ENCODE data around the gene IFNAR1.
"Not testable (repeated sequence)": the region's sequence is repeated elsewhere in the genome, so short reads cannot be mapped to it uniquely, and the experiment has no call there.

The IFNAR1 gene

DNA sequence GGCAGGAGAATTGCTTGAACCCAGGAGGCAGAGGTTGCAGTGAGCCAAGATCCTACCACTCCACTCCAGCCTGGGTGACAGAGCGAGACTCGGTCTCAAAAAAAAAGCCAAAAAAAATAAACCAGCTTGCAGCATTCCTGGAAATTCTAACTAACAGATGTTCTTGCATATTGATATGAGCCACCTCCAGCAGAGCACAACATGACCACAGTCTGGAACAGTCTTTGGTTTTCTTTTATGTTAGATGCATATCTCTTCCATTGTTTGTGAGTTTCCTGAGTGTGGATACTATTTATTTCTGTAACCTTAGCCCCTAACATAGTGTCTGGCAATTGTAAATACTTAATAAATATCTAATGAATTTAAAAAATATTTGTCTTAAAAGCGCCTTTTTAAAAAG is 23.9 kb downstream of the IFNAR1 start:
- DNase-seq (ENCODE audit: low read depth), result no peak

DNA sequence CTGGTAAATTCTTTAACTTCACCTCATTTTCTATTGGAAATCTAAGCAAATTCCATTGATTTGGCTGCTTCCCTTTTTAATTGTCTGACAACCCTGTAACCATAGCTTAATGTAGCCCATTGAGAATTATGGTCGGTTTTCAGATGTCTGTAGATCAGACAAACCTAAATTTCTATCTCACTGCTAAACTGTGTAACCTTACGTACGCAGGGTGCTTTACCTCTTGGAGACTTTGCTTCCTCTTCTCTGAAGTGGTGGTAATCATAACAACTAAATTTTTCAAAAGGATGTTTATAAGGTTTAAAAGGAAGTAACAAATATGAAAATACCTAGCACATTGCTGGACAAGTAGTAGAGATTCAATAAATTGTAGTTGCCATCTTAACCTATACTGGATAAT is 25.9 kb downstream of the IFNAR1 start:
- DNase-seq (ENCODE audit: low read depth), result no peak

DNA sequence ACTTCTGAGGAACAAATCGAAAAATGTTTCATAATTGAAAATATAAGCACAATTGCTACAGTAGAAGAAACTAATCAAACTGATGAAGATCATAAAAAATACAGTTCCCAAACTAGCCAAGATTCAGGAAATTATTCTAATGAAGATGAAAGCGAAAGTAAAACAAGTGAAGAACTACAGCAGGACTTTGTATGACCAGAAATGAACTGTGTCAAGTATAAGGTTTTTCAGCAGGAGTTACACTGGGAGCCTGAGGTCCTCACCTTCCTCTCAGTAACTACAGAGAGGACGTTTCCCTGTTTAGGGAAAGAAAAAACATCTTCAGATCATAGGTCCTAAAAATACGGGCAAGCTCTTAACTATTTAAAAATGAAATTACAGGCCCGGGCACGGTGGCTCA is 30.6 kb downstream of the IFNAR1 start:
- DNase-seq (ENCODE audit: low read depth), result no peak

DNA sequence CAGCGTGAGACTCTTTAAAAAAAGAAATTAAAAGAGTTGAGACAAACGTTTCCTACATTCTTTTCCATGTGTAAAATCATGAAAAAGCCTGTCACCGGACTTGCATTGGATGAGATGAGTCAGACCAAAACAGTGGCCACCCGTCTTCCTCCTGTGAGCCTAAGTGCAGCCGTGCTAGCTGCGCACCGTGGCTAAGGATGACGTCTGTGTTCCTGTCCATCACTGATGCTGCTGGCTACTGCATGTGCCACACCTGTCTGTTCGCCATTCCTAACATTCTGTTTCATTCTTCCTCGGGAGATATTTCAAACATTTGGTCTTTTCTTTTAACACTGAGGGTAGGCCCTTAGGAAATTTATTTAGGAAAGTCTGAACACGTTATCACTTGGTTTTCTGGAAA is 31.2 kb downstream of the IFNAR1 start:
- no peak for DNase-seq (ENCODE audit: low read depth)

DNA sequence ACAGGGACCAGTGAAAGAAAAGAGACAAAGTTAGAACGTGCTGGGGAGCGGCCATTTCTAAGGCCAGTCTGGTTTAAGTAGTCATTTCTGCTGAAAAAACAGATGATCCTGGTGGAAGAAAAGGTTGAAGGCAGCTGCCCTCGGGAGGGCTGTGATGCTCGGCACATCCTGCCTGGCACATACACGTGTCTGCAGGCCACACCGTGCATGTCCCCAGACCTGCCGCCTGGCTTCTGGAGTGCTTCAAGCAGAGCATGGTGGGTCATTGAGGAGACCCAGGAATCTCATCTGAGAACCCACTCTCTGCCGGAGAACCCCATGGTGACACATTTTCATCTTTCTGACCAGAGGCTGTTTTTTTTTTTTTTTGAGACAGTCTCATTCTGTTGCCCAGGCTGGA is 32.4 kb downstream of the IFNAR1 start:
- no peak for DNase-seq (ENCODE audit: low read depth)

DNA sequence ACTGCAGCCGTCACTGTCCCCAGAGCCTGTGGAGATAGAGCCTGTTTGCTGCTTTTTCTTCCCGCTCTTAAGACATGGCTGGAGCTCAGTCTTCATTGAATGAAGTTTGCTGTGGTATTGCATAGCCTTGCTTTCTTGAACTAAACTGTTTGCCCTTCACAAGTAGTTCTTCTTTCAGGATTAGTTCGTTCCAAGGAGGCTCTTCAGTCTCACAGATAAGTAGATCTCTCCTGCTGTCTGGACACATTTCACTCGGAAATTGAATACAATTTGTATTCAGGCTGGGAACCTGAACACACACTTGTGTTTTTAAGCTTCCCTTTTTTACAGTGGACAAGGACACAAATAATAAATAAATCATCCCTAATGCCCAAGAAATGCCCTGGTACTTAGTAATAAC is 34.7 kb downstream of the IFNAR1 start:
- no peak for DNase-seq (ENCODE audit: low read depth)

DNA sequence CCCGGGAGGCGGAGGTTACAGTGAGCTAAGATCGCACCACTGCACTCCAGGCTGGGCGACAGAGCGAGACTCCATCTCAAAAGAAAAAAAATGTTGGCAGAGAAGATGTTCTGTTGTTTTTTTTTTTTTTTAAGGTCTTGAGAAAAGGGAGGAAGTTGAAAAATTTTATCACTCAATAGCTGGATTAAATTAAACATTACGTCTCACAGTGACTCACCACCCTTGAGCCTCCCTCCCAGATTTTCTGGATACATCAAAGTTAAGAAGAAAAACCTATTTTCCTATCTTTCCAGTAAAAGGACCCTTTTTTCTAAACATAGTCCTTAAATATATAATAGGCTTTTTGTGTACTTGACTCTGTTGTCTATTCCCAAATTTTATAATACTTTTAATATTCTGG is 35.5 kb downstream of the IFNAR1 start:
- DNase-seq (ENCODE audit: low read depth), result no peak

DNA sequence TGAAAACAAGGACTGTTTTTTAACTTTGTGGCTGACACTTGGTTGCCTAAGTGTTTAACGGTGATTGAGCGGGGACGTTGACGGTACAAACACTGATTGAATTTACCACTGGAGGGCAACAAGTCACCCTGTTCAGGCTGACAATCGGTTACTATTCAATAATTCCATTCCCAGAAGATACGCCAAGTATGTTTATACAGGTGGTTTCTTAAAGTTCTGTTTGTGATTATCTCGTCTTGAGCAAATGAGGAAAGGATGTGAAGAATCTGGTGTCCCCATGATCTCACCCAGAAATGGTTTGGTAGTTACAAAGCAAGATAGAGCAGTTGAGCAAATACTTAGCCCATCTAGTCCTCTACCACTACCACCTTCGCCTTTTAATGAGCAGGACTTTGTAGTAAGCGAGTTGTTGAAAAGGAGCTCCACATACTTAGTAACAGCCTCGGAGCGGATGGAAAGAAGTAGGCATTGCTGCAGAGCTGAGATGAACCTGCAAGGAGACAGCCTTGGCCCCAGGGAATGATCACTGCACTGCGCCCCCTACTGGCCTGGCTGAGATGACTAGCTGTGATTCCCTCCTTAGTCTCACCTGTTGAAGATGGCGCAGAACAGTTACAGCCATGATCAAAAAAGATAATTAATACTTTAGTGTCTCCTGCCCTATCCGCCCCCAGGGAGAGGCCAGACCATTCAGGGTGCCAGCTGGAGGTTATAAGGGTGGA is 36.3 kb downstream of the IFNAR1 start:
- DNase-seq (ENCODE audit: low read depth), result peak; percentile 76

DNA sequence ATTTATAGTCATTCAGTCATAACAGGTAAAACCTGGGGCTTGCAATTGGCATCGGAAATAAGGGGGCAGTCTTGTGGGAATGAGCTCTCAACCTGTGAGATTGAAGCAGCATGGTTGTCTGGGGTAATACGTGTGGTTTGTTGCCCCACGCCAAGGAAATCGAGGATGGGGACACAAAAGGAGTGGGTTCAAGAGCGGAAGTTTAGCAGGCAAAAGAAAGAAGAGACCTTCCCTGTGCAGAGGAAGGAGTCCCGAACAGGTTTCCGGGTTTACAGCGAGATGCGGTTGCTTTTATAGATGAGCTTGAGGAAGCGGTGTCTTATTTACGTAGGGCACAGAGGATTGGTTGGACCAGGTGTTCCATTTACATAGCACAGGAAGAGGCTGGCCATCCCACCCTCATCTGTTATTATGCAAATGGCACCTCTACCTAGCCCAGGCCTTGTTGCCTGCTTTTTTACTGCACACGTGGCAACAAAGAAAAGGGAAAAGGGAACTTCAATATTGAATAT is 37.3 kb downstream of the IFNAR1 start:
- DNase-seq (ENCODE audit: low read depth), result peak; percentile 52

DNA sequence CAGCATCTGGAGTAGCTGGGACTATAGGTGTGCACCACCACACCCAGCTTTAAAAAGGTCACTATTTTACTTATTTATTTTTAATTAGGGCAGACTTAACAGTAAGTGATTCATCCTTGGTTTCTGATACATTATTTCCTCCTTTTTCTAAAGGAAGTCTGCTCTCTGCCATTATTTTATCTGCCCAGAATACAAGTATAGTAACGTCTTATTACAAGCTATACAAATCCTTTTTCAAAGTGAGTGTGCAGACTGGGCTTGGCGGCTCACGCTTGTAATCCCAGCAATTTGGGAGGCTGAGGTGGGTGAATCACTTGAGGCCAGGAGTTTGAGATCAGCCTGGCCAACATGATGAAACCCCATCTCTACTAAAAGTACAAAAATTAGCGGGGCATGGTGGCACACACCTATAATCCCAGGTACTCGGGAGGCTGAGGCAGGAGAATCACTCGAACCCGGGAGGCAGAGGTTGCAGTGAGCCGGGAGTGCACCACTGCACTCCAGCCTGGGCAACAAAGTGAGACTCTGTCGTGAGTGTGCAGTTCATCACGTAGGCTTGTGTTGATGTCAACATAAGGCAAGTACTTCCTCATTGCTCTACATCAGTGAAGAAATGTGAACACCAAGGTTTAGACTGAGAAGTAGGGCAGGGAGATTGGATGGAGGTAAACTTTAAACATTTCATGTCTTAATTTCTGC is 39.3 kb downstream of the IFNAR1 start:
- not testable (repeated sequence) for DNase-seq (ENCODE audit: low read depth)

DNA sequence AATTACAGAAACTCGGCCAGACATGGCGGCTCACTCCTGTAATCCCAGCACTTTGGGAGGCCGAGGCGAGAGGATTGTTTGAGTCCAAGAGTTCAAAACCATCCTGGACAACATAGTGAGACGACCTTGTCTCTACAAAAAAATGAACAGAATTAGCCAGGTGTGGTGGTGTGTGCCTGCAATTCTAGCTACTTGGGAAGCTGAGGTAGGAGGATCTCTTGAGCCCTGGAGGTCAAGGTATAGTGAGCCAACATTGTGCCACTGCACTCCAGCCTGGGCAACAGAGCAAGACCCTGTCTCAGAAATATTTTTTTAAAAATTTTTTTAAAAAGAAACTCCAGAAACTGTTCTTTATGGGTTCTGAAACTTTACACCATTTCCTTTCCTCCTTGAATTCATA is 40.1 kb downstream of the IFNAR1 start:
- DNase-seq (ENCODE audit: low read depth), result no peak

DNA sequence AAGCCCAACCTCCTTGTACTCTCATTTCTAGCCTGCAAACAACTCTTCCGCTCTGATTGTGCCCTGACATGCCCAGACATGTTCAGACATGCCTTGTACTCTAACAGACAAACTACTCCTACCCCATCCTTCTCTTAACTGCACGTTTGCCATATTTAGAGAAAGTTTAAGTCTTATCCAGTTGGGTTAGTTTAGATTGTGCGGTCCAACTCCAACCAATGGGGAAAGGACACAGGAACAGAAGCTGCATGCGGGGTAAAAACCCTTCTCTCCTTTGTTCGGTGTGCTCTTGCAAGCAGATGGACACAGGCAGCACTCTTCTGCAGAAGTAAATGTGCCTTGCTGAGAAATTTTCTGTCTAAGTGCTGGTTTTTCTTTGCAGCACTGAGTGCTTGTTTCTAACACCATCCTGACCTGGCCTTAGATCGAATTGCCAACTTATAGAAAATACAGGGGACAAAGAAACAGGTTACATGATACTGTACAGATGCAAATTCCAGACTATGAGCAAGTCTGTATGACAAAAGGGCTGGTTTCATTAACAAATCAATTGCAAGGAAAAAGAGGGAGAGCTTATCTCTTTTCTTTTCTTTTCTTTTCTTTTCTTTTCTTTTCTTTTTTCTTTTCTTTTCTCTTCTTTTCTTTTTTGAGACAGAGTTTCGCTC is 42.7 kb downstream of the IFNAR1 start:
- DNase-seq (ENCODE audit: low read depth), result no peak

DNA sequence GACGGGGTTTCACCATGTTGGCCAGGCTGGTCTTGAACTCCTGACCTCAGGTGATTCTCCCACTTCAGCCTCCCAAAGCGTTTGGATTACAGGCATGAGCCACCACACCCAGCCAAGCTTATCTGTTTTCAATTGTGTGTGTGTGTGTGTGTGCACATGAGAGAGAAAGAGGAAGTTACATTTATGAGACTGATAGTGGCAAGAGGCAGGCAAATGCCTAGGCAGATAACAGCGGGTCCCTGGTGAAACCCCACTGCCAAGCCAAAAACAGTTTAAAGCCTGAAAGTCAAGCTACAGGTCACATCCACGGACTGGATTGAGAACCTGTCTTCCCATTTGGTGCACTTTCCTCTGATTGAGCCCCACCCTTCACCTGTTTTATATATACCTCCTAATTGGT is 43.4 kb downstream of the IFNAR1 start:
- DNase-seq (ENCODE audit: low read depth), result no peak

DNA sequence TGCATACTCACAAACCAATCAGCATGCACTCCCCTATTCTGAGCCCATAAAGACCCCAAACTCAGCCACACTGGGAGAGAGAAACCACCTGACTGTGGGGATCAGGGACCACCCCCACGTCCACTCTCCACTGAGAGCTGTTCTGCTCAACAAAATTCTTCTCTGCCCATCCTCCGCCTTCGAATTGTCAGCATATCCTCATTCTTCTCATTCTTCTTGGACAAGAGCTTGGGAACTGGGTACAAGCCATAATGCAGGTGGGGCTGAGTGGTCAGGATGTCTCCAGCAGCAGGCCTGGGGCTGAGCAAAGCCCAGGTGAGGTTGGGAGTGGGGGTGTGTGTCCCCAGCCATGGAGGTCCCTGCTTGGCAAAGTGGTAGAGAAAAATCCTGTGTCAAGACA is 43.8 kb downstream of the IFNAR1 start:
- no peak for DNase-seq (ENCODE audit: low read depth)

DNA sequence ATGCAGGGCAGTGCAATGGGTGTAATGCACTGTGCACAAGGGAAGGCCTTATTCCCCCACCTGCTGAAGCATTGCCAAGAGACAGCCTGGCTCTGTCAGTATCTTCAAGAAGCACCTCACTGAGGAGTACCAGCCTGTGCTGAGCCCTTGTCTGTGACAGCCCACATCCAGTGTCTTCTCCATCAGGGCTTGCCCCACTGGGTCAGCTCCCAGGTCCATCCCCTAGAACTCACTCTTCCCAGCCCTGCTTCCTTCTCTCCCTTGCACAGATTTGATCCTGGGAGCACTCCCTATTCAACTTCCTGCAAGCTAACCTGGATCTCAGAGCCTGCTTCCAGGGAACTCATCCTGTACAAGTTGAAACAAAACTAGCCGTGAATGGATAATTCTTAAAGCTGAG is 44.8 kb downstream of the IFNAR1 start:
- DNase-seq (ENCODE audit: low read depth), result no peak

DNA sequence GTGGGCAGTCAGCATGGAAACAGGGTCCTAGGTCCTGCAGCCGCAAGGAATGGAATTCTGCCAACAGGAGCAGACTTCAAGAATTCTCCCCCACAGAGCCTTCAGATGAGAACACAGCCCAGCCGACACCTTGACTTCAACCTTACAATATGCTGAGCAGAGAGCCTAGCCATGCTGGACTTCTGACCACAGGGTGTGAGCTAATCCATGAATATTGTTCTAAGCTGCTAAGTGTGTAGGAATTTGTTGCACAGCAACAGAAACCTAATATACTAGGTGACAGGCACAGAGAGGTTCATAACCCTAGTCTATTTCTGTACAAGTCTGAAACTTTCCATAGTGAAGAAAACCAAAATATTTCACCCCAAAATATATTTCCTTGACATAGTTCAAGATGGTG is 45.5 kb downstream of the IFNAR1 start:
- DNase-seq (ENCODE audit: low read depth), result no peak

DNA sequence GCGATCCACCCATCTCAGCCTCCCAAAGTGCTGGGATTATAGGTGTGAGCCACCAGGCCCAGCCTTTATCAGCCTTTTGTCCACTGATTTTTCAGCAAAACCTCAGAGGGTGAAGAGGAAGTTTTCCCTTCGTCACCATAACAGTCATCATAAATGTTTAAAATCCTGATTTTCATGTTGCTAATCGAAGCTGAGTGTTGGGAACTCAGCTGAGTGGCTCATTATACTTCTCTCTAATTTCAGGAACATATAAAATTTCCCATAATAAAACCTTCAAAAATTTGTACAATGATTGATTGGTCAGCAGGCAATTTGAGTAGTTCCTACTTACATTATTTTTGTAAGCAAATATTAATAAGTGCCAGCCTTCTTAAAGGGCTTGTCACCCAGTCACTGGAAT is 46.6 kb downstream of the IFNAR1 start:
- no peak for DNase-seq (ENCODE audit: low read depth)

DNA sequence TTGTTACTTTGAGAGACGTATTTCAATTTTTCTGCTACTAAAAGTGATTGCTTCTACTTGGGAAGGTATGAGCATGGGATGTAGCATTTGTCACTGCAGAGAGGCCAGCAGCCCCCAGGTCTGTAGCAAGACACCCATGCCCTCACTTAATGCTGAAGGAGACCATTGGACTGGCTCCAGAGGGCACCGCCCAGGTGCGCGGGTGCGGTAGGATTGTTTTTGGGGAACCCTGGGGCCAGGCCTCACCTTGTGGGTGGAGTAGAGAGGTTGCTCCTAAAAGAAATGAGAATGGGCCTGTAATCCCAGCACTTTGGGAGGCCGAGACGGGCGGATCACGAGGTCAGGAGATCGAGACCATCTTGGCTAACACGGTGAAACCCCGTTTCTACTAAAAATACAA is 47.8 kb downstream of the IFNAR1 start:
- no peak for DNase-seq (ENCODE audit: low read depth)

DNA sequence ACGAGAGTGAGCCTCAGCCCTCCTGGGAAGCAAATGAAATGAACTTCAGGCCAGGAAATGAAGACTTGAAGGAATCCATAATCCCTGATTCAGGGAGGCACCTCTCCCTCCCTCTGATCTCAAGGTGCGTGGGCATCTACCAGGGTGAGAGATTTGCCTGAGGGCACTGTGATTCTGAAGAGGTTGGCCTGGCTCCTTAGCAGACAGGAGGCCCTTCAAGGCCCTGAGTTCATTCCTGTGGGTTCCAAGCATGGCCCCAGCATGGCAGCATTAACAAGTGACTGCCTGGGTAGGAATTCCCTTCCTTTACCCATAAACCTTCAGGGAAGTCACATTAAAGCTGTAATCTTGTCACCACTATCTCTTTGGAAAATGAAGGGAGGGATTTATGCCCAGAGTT is 48.7 kb downstream of the IFNAR1 start:
- no peak for DNase-seq (ENCODE audit: low read depth)

DNA sequence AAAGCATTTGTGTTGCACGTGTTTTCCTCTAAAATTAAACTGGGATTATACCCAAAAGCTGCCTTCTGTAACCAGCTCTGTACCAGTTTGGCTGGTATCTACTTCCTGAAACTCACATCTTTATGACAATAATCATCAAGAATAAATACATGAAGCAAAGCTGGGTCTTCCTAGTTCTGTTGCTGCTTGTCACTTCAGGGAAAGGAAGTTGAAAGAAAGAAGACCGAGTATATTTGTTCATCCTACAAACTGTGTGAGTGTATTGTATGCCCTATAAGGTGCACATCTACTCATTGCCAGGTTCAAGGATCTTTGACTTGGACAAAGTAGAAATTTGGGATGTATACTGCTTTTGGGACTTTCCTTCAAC is 49.3 kb downstream of the IFNAR1 start:
- DNase-seq (ENCODE audit: low read depth), result no peak

DNA sequence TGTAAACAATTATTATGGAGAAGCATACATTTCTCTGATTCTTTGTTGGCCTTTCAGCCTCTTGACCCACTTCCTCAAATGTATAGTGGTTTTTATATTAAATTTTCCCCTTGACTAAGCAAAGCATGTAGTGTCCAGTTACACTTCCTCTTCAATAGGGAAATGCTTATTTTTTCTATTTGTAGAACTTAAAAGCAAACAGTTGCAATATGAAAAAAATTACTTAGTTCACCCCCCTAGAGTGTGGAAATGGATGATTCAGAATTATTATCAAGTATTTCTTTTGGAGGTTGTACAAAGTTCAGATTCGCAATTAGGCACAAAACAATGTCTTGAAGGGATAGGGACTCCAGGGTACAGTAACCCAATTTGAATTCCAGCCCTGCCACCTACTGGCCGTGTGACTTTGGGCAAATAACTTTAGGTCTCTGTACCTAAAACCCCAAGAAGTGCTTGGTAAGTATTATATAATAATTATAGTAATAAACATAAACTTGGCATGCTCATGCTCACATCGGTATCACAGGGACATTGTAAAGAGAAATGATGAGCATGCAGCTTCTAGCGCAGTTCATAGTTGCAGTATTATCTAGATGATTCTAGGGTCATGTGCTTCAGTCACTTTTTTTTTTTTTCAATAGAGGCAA is 49.8 kb downstream of the IFNAR1 start:
- DNase-seq (ENCODE audit: low read depth), result peak; percentile 26

DNA sequence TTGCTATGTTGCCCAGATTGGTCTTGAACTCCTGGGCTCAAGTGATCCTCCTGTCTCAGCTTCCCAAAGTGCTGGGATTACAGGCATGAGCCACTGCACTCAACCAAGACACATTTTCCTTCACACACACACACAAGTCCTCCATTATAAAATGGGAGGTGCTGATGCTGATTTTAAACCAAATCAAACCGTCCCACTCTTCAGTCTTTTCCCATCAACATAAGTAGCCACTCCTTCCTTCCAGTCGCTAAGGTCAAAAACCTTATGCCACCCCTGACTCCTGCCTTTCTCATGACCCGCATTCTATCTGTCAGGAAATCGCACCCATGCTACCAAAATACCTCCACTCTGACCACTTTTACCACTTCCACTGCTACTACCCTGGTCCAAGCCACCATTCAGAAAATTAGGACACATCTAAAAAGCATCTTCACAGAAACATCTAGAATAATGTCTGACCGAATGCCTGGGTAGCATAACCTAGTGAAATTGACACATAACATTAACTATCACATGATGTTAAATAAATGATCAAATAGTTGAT is 50.4 kb downstream of the IFNAR1 start:
- DNase-seq (ENCODE audit: low read depth), result no peak
